Mucosa of stomach (tissue), 1 donor: Measurements from ENCODE around the gene CAMK1.

Source experiments
- H3K27me3 ChIP-seq: one replicate; pipeline ENCODE4 v1.7.0; 2013; ENCODE audit warnings: mild to moderate bottlenecking, low read length; ENCODE audit not compliant: control insufficient read depth, insufficient read depth
- H3K36me3 ChIP-seq: one replicate; pipeline ENCODE4 v1.7.0; 2013; ENCODE audit warnings: low read length; ENCODE audit not compliant: control insufficient read depth, insufficient read depth
- H3K4me1 ChIP-seq: one replicate; pipeline ENCODE4 v1.7.0; 2013; ENCODE audit warnings: mild to moderate bottlenecking, low read length; ENCODE audit not compliant: control insufficient read depth, insufficient read depth
- H3K4me3 ChIP-seq: one replicate; pipeline ENCODE4 v1.7.0; 2013; ENCODE audit warnings: low read length
- H3K9ac ChIP-seq: one replicate; pipeline ENCODE4 v1.7.0; 2013; ENCODE audit warnings: mild to moderate bottlenecking, low read length, moderate library complexity
- H3K9me3 ChIP-seq: one replicate; pipeline ENCODE4 v1.7.0; 2013; ENCODE audit warnings: mild to moderate bottlenecking, low read length, moderate library complexity; ENCODE audit not compliant: control insufficient read depth
- donor health status: Pancreatic carcinoma.

CAMK1 gene

GRCh38 chr3:9791127-9791526 is 21.4 kb upstream of the CAMK1 start:
- Histone ChIP-seq H3K27me3 (no peaks in the 10 kb centered on the region), H3K9ac (no peak overlapping the region), H3K36me3 (peaks cover 7% of the 10 kb centered on the region), H3K9me3 (no peaks in the 10 kb centered on the region), H3K4me3 (no peak overlapping the region), H3K4me1 (peaks cover 9% of the 10 kb centered on the region)

GRCh38 chr3:9787714-9788113 is 18.0 kb upstream of the CAMK1 start:
- Histone ChIP-seq H3K4me3 (no peak overlapping the region), H3K36me3 (peaks cover 7% of the 10 kb centered on the region)

GRCh38 chr3:9786825-9787669 is 17.3 kb upstream of the CAMK1 start:
- peaks cover 9% of the 10 kb centered on the region for H3K4me1 ChIP-seq
- no peaks in the 10 kb centered on the region for H3K27me3 ChIP-seq
- H3K9me3 ChIP-seq, result no peaks in the 10 kb centered on the region
- H3K4me3 ChIP-seq, result no peak overlapping the region
- no peak overlapping the region for H3K9ac ChIP-seq
- H3K36me3 ChIP-seq, result peaks cover 11% of the 10 kb centered on the region

More at GRCh38 chr3:9787714-9788113, 18.0 kb upstream of the CAMK1 start:
- H3K27me3 ChIP-seq, result no peaks in the 10 kb centered on the region
- H3K9me3 ChIP-seq, result no peaks in the 10 kb centered on the region
- no peak overlapping the region for H3K9ac ChIP-seq
- H3K4me1 ChIP-seq, result peaks cover 9% of the 10 kb centered on the region

GRCh38 chr3:9786209-9786739 is 16.5 kb upstream of the CAMK1 start:
- no peaks in the 10 kb centered on the region for H3K9me3 ChIP-seq
- H3K4me1 ChIP-seq, result peaks cover 3% of the 10 kb centered on the region
- H3K9ac ChIP-seq, result no peak overlapping the region
- H3K4me3 ChIP-seq, result no peak overlapping the region
- H3K36me3 ChIP-seq, result peaks cover 12% of the 10 kb centered on the region
- H3K27me3 ChIP-seq, result no peaks in the 10 kb centered on the region

- no peak overlapping the region for H3K9ac ChIP-seq
- no peak overlapping the region for H3K4me3 ChIP-seq
- H3K36me3 ChIP-seq, result peaks cover 12% of the 10 kb centered on the region
- H3K4me1 ChIP-seq, result no peaks in the 10 kb centered on the region
- no peaks in the 10 kb centered on the region for H3K9me3 ChIP-seq
- H3K27me3 ChIP-seq, result no peaks in the 10 kb centered on the region
These were observed 15.9 kb upstream of the CAMK1 start for GRCh38 chr3:9785602-9786001.

- Histone ChIP-seq H3K4me3 (no peak overlapping the region), H3K36me3 (peaks cover 12% of the 10 kb centered on the region), H3K9ac (no peak overlapping the region), H3K27me3 (no peaks in the 10 kb centered on the region), H3K4me1 (no peaks in the 10 kb centered on the region), H3K9me3 (no peaks in the 10 kb centered on the region)
These were observed 15.2 kb upstream of the CAMK1 start for GRCh38 chr3:9784965-9785364.

GRCh38 chr3:9783954-9784353 is 14.2 kb upstream of the CAMK1 start:
- Histone ChIP-seq H3K36me3 (peaks cover 7% of the 10 kb centered on the region), H3K9me3 (no peaks in the 10 kb centered on the region), H3K27me3 (no peaks in the 10 kb centered on the region), H3K4me1 (no peaks in the 10 kb centered on the region), H3K4me3 (no peak overlapping the region), H3K9ac (no peak overlapping the region)

- Histone ChIP-seq H3K27me3 (no peaks in the 10 kb centered on the region), H3K4me1 (no peaks in the 10 kb centered on the region), H3K9ac (no peak overlapping the region), H3K9me3 (no peaks in the 10 kb centered on the region), H3K36me3 (peaks cover 6% of the 10 kb centered on the region), H3K4me3 (no peak overlapping the region)
These were observed 13.0 kb upstream of the CAMK1 start for GRCh38 chr3:9782770-9783169.

- H3K36me3 ChIP-seq, result peaks cover 6% of the 10 kb centered on the region
- H3K9ac ChIP-seq, result no peak overlapping the region
- no peaks in the 10 kb centered on the region for H3K9me3 ChIP-seq
- H3K4me1 ChIP-seq, result no peaks in the 10 kb centered on the region
- H3K4me3 ChIP-seq, result no peak overlapping the region
- H3K27me3 ChIP-seq, result no peaks in the 10 kb centered on the region
These were observed 12.3 kb upstream of the CAMK1 start for GRCh38 chr3:9781978-9782603.

GRCh38 chr3:9781551-9781950 is 11.8 kb upstream of the CAMK1 start:
- H3K9ac ChIP-seq, result no peak overlapping the region

GRCh38 chr3:9780910-9781309 is 11.2 kb upstream of the CAMK1 start:
- no peaks in the 10 kb centered on the region for H3K4me1 ChIP-seq
- H3K9ac ChIP-seq, result no peak overlapping the region
- H3K27me3 ChIP-seq, result no peaks in the 10 kb centered on the region
- H3K9me3 ChIP-seq, result no peaks in the 10 kb centered on the region
- no peak overlapping the region for H3K4me3 ChIP-seq
- H3K36me3 ChIP-seq, result peaks cover 6% of the 10 kb centered on the region

More at GRCh38 chr3:9781551-9781950, 11.8 kb upstream of the CAMK1 start:
- H3K4me1 ChIP-seq, result no peaks in the 10 kb centered on the region
- peaks cover 6% of the 10 kb centered on the region for H3K36me3 ChIP-seq
- H3K4me3 ChIP-seq, result no peak overlapping the region
- H3K9me3 ChIP-seq, result no peaks in the 10 kb centered on the region
- H3K27me3 ChIP-seq, result no peaks in the 10 kb centered on the region

- Histone ChIP-seq H3K36me3 (peaks cover 6% of the 10 kb centered on the region), H3K4me3 (no peak overlapping the region), H3K27me3 (no peaks in the 10 kb centered on the region), H3K9ac (no peak overlapping the region), H3K9me3 (no peaks in the 10 kb centered on the region), H3K4me1 (no peaks in the 10 kb centered on the region)
These were observed 10.7 kb upstream of the CAMK1 start for GRCh38 chr3:9780458-9780812.
